ENCODE results near the gene SHCBP1. TPM values are rescaled to one million over a fixed set of nuclear protein-coding genes. Genes with fewer than 3 reads are reported as not detected.

SHCBP1 gene
- total RNA-seq, 1 donor from 2014 or later: 1.0 TPM

- H3K27ac ChIP-seq: no peak overlapping the region
- no peaks in the 10 kb centered on the region for H3K36me3 ChIP-seq
- H3K4me1 ChIP-seq: no peaks in the 10 kb centered on the region
- ATAC-seq (no peak), DNase-seq (no peak)
- H3K9me3 ChIP-seq: no peaks in the 10 kb centered on the region
- H3K27me3 ChIP-seq: no peaks in the 10 kb centered on the region
- TF ChIP-seq CTCF (IDR thresholded peaks at IDR 0.05): peak; percentile 51
- no peak overlapping the region for H3K4me3 ChIP-seq
- intact Hi-C loops (cut with DNase I): no loop called here
Observed at GRCh38 chr16:46607529-46607928, 13.7 kb downstream of the SHCBP1 start.

GRCh38 chr16:46606231-46606630, 14.9 kb downstream of the SHCBP1 start:
- H3K4me3 ChIP-seq: no peak overlapping the region
- H3K27me3 ChIP-seq: no peaks in the 10 kb centered on the region
- no peaks in the 10 kb centered on the region for H3K4me1 ChIP-seq
- no peaks in the 10 kb centered on the region for H3K9me3 ChIP-seq
- H3K36me3 ChIP-seq: no peaks in the 10 kb centered on the region
- H3K27ac ChIP-seq: no peak overlapping the region
- ATAC-seq (no peak), DNase-seq (no peak)
- no peak for TF ChIP-seq CTCF (IDR thresholded peaks at IDR 0.05)
- intact Hi-C loops (cut with DNase I): no loop called here

GRCh38 chr16:46591257-46591656, 29.9 kb downstream of the SHCBP1 start:
- no peak for DNase-seq
- TF ChIP-seq CTCF (IDR thresholded peaks at IDR 0.05): no peak
- H3K4me1 ChIP-seq: no peaks in the 10 kb centered on the region
- H3K27me3 ChIP-seq: no peaks in the 10 kb centered on the region
- no peaks in the 10 kb centered on the region for H3K36me3 ChIP-seq
- no peak for ATAC-seq
- no peak overlapping the region for H3K27ac ChIP-seq
- no peak overlapping the region for H3K4me3 ChIP-seq
- no peaks in the 10 kb centered on the region for H3K9me3 ChIP-seq
- intact Hi-C loops (cut with DNase I): no loop called here

GRCh38 chr16:46586011-46586577, 35.1 kb downstream of the SHCBP1 start:
- no peaks in the 10 kb centered on the region for H3K9me3 ChIP-seq
- DNase-seq (no peak), ATAC-seq (no peak)
- no peak overlapping the region for H3K4me3 ChIP-seq
- intact Hi-C loops (cut with DNase I): no loop called here
- H3K27ac ChIP-seq: no peak overlapping the region
- H3K36me3 ChIP-seq: no peaks in the 10 kb centered on the region
- TF ChIP-seq CTCF (IDR thresholded peaks at IDR 0.05): no peak
- H3K27me3 ChIP-seq: no peaks in the 10 kb centered on the region
- H3K4me1 ChIP-seq: no peaks in the 10 kb centered on the region

GRCh38 chr16:46583036-46583435, 38.1 kb downstream of the SHCBP1 start:
- no peak for TF ChIP-seq CTCF (IDR thresholded peaks at IDR 0.05)
- H3K27me3 ChIP-seq: no peaks in the 10 kb centered on the region
- no peak overlapping the region for H3K27ac ChIP-seq
- intact Hi-C loops (cut with DNase I): no loop called here
- H3K4me3 ChIP-seq: no peak overlapping the region
- H3K4me1 ChIP-seq: no peaks in the 10 kb centered on the region
- H3K9me3 ChIP-seq: no peaks in the 10 kb centered on the region
- ATAC-seq: no peak
- no peaks in the 10 kb centered on the region for H3K36me3 ChIP-seq
- no peak for DNase-seq

- Histone ChIP-seq H3K36me3 (no peaks in the 10 kb centered on the region), H3K4me1 (no peaks in the 10 kb centered on the region), H3K4me3 (no peak overlapping the region), H3K9me3 (no peaks in the 10 kb centered on the region), H3K27ac (no peak overlapping the region), H3K27me3 (no peaks in the 10 kb centered on the region)
- intact Hi-C loops (cut with DNase I): no loop called here
- DNase-seq (no peak), ATAC-seq (no peak)
- no peak for TF ChIP-seq CTCF (IDR thresholded peaks at IDR 0.05)
Observed at GRCh38 chr16:46582313-46582712, 38.9 kb downstream of the SHCBP1 start.

Data from upper lobe of right lung (tissue), 1 donor.